Esophagus muscularis mucosa (tissue), 4 donors: ENCODE results near the gene CFAP221. TPM values are rescaled to one million over a fixed set of nuclear protein-coding genes. Genes with fewer than 3 reads are reported as not detected.

Experiments
- DNase-seq: peaks from one replicate; pipeline ENCODE4 v3.0.0-alpha.2; 2017; ENCODE audit errors: extremely low spot score
- H3K27ac ChIP-seq, 4 donors: fragments of 200-600 bp; sonication (generic); replicated peaks in 1 of 4; 1 replicate in 3 of 4; 2 replicates in 1 of 4; pipeline ENCODE4 v1.5.1; 2016 to 2019; ENCODE audit warnings: mild to moderate bottlenecking in 1 of 4
- H3K27me3 ChIP-seq, 4 donors: fragments of 200-600 bp; sonication (generic); one replicate each; pipeline versions ENCODE4 v1.5.1 to v1.6.0; 2016 to 2019
- H3K36me3 ChIP-seq, 4 donors: fragments of 200-600 bp; sonication (generic); one replicate each; pipeline ENCODE4 v1.5.1; 2016 to 2019
- H3K4me1 ChIP-seq, 4 donors: fragments of 200-600 bp; sonication (generic); one replicate each; pipeline ENCODE4 v1.5.1; 2016 to 2019
- H3K4me3 ChIP-seq, 4 donors: fragments of 200-600 bp; sonication (generic); 1 replicate in 2 of 4; 2 replicates in 2 of 4; pipeline ENCODE4 v1.5.1; 2016 to 2019; ENCODE audit warnings: mild to moderate bottlenecking in 4 of 4, moderate library complexity in 1 of 4
- H3K9me3 ChIP-seq, 4 donors: fragments of 200-600 bp; sonication (generic); 1 replicate in 3 of 4; 2 replicates in 1 of 4; pipeline ENCODE4 v1.5.1; 2016 to 2019
- EP300 ChIP-seq: sonication (generic); formaldehyde crosslinking; IDR thresholded peaks from one replicate; pipeline ENCODE4 v1.6.1; 2017; ENCODE audit warnings: antibody characterized with exemption
- POLR2A ChIP-seq: fragments of 450-650 bp; IDR thresholded peaks from one replicate; pipeline ENCODE4 v1.6.1; 2017; ENCODE audit warnings: antibody characterized with exemption, moderate library complexity, mild to moderate bottlenecking, low read depth
- POLR2AphosphoS5 ChIP-seq, 2 donors: sonication (generic); formaldehyde crosslinking; IDR thresholded peaks; one replicate each; pipeline ENCODE4 v1.6.1; 2017; ENCODE audit warnings: antibody characterized with exemption in 2 of 2
- WGBS: methylation state at CpG from one replicate; pipeline ENCODE4 v1.1.5; 2018; 5-methylcytosine and 5-hydroxymethylcytosine counted together
- intact Hi-C: fragments of 100-400 bp; cut with DNase I; formaldehyde crosslinking; loops from one replicate; pipeline ENCODE4 v1.15.1; 2023
- total RNA-seq, 4 donors: library from RNA; depleted of rRNA; stranded (reverse); fragments of >200 nt; gene quantifications; one replicate each; pipeline versions ENCODE4 v1.1.0 to v1.2.1, GENCODE V29; 2016
- TF ChIP-seq, protein P1 (sequence below), 3 experiments: fragments of 200-600 bp in 2 of 3; fragments of 450-650 bp in 1 of 3; sonication (generic) in 2 of 3; IDR thresholded peaks; one replicate each; pipeline ENCODE4 v1.5.1; 2017 to 2019; ENCODE audit warnings: antibody characterized with exemption in 3 of 3, mild to moderate bottlenecking in 2 of 3, moderate library complexity in 1 of 3

The CFAP221 gene
- total RNA-seq: under 1 TPM; 0.17 to 0.97 (median 0.29) TPM

DNA sequence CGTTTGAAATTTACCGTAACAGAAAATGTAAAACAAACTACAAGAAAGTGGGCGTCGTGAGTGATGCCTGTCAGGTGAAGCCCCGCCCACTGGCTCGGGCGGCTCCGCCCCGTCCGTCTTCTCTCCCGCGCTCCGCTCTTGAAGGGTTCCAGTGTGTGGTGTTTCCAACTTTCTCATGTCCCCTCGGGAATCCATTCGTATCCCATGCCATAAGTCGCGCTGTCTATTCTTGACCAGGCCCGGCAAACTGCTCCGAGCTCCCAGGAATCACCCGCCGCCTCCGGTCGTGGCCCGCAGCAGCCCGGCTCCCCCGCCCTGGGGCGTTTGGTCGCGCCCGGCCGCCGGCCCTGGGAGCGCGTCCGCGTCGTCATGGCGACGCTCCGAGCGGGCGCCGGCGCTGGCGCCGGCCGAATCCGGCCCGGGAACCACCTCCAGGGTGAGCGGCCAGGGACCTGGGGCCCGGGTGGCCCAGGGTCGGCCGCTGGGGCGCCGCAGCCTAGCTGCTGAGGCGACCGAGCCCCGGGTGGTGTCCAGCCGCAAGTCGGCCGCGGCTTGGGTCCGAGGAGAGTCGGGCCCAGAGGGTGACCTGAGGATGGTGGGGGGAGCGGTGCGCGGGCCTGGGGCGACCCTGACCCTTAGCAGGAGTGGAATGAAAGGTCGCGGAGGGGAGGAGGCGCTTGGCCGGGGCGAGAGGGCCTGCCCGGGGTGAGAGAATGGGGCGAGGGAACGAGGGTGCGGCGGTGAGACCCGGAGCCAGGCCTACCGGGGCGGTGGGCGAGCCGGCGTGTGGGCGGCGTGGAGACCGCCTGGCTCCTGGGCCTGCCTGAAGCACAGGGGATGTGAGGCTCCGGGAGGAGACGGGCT, at the start of gene CFAP221:
TSS of gene CFAP221 (plus strand) at position 375 of the 864 bp plus-strand sequence. CDS start 1,683 bp downstream, outside the sequence.
- H3K4me3 ChIP-seq: peak within 1 kb of the TSS; percentile 55 to 64 (median 56)
- no peak within 1 kb of the TSS for H3K27ac ChIP-seq
- intact Hi-C loops: no loop called here
- H3K9me3 ChIP-seq: no peaks in the 10 kb centered on the region
- H3K4me1 ChIP-seq: peaks cover 6 to 25% (median 20%) of the 10 kb centered on the region in 4 donors
- 13% methylated on average over 38 of the region's 89 CpGs for WGBS
- H3K36me3 ChIP-seq: no peaks in the 10 kb centered on the region
- peaks cover 0 to 22% (median 2%) of the 10 kb centered on the region in 4 donors for H3K27me3 ChIP-seq
- peak; percentile 89 for DNase-seq
- TF ChIP-seq POLR2AphosphoS5 (IDR thresholded peaks at IDR 0.05) (no peak), EP300 (no peak), POLR2A (no peak)
- TF ChIP-seq, protein P1, sequence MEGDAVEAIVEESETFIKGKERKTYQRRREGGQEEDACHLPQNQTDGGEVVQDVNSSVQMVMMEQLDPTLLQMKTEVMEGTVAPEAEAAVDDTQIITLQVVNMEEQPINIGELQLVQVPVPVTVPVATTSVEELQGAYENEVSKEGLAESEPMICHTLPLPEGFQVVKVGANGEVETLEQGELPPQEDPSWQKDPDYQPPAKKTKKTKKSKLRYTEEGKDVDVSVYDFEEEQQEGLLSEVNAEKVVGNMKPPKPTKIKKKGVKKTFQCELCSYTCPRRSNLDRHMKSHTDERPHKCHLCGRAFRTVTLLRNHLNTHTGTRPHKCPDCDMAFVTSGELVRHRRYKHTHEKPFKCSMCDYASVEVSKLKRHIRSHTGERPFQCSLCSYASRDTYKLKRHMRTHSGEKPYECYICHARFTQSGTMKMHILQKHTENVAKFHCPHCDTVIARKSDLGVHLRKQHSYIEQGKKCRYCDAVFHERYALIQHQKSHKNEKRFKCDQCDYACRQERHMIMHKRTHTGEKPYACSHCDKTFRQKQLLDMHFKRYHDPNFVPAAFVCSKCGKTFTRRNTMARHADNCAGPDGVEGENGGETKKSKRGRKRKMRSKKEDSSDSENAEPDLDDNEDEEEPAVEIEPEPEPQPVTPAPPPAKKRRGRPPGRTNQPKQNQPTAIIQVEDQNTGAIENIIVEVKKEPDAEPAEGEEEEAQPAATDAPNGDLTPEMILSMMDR (IDR thresholded peaks at IDR 0.05): no peak

DNA sequence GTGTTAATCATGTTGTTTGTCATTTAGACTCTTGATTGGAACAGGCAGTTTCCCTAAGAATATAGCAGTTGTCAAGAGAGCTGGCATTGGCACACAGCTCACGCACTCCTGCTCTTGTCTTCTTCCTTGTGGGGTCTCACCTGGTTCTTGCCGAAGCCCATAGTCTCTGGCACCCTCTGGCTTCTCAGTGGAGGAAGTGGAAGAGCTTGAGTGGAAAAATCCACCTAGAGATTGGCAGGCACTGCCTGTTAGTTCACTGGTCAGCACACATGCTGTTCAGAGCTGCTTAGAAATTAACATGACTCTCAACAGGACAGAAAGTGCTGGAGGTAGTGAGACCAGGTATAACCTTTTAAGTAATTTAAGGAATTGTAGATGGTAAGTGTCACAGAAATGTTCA, 48.3 kb upstream of the CFAP221 start:
- no CpG with 5 or more reads among the region's 2 CpGs for WGBS
- DNase-seq: no peak

DNA sequence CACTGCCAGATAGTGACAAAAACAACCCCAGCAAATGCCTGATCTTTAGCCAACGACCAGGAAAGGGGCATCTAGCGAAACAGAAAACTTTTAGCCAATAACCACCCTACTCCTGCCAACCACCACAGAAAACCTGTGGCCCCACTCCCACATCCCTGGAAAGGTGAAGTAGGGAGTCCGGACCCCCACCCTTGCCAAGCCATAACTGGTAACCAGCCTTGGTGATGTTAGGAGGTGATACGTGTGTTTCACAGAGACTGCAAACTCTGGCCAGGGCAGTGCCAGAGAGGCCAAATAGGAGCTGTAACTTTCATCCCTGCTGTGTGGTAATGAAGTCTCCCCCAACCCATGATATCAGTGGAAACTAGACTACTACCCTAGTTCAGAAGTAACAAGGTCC, 47.6 kb upstream of the CFAP221 start:
- Histone ChIP-seq H3K4me3 (no peak overlapping the region), H3K27ac (no peak overlapping the region), H3K36me3 (no peaks in the 10 kb centered on the region), H3K27me3 (peaks cover 0 to 4% (median 0%) of the 10 kb centered on the region in 4 donors), H3K9me3 (peaks cover 0 to 17% (median 13%) of the 10 kb centered on the region in 4 donors), H3K4me1 (peaks cover 10 to 11% (median 10%) of the 10 kb centered on the region in 4 donors)
- peak; percentile 26 for DNase-seq
- intact Hi-C loops: no loop called here
- TF ChIP-seq POLR2AphosphoS5 (IDR thresholded peaks at IDR 0.05) (no peak), EP300 (no peak), POLR2A (no peak)
- TF ChIP-seq, protein P1 (IDR thresholded peaks at IDR 0.05): no peak
- 81% methylated on average over 4 of the region's 4 CpGs for WGBS

More for the DNA sequence above, 48.3 kb upstream of the CFAP221 start:
- no peak overlapping the region for H3K4me3 ChIP-seq
- no peaks in the 10 kb centered on the region for H3K36me3 ChIP-seq
- TF ChIP-seq EP300 (no peak), POLR2AphosphoS5 (IDR thresholded peaks at IDR 0.05) (no peak), POLR2A (no peak)
- TF ChIP-seq, protein P1 (IDR thresholded peaks at IDR 0.05): no peak
- H3K9me3 ChIP-seq: peaks cover 0 to 15% (median 10%) of the 10 kb centered on the region in 4 donors
- intact Hi-C loops: no loop called here
- no peak overlapping the region for H3K27ac ChIP-seq
- peaks cover 0 to 4% (median 0%) of the 10 kb centered on the region in 4 donors for H3K27me3 ChIP-seq
- H3K4me1 ChIP-seq: peaks cover 13 to 18% (median 15%) of the 10 kb centered on the region in 4 donors

DNA sequence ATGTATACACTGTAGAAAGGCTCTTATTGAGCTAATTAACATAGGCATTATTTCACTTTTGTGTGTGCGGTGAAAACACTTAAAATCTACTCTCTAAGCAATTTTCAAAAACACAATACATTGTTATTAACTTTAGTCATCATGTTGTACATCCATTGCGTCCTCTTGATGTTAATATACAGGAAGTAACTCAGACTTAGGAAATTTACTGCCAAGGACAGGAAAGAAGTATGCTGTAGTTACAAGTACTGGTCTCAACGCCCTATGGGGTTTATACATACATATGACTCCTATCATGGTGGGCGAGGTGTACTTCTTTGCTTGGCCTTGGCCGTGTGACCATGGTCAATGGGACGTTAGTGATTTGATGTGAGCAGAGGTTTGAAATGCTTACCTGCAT, 35.5 kb upstream of the CFAP221 start:
- no peaks in the 10 kb centered on the region for H3K36me3 ChIP-seq
- no peaks in the 10 kb centered on the region for H3K27me3 ChIP-seq
- intact Hi-C loops: no loop called here
- no peak for DNase-seq
- H3K9me3 ChIP-seq: no peaks in the 10 kb centered on the region
- H3K27ac ChIP-seq: no peak overlapping the region
- 77% methylated on average over 6 of the region's 6 CpGs for WGBS
- TF ChIP-seq POLR2AphosphoS5 (IDR thresholded peaks at IDR 0.05) (no peak), EP300 (no peak), POLR2A (no peak)
- TF ChIP-seq, protein P1 (IDR thresholded peaks at IDR 0.05): no peak
- no peaks in the 10 kb centered on the region for H3K4me1 ChIP-seq
- no peak overlapping the region for H3K4me3 ChIP-seq
